ENCODE data around the gene DGLUCY.

- TF ChIP-seq EZH2 (IDR thresholded peaks at IDR 0.05; ENCODE audit: borderline replicate concordance, insufficient read depth, low read depth, low read length, poor library complexity, severe bottlenecking) (no peak), CTCF (IDR thresholded peaks at IDR 0.05) (no peak)
Observed at GRCh38 chr14:91195881-91196280, 82.0 kb downstream of the DGLUCY start.
